WTC11 (cell line): ENCODE data around the gene CTNND1. TPM values are rescaled to one million over a fixed set of nuclear protein-coding genes. Genes with fewer than 3 reads are reported as not detected.
"Not testable (repeated sequence)": the region's sequence is repeated elsewhere in the genome, so short reads cannot be mapped to it uniquely, and the experiment has no call there.

ENCODE experiments used
- ATAC-seq: fragments of 200-7000 bp; cut with Tn5 transposase; 2 replicates; pipeline ENCODE4 v1.10.0; 2021; ENCODE audit warnings: mild to moderate bottlenecking, moderate library complexity
- CTCF ChIA-PET: fragments of 300-600 bp; sonication (Branson Sonifier 250); formaldehyde crosslinking; loops from one replicate; lab custom pipeline; 2021; ENCODE audit warnings: antibody characterized with exemption; lab: Charles Lee
- POLR2A ChIA-PET: fragments of 350-600 bp; sonication (Branson Sonifier 250); formaldehyde crosslinking; loops from one replicate; lab custom pipeline; 2021; ENCODE audit warnings: antibody characterized with exemption; lab: Charles Lee
- DNase-seq: peaks from one replicate; pipeline ENCODE4 v3.0.0; 2021; ENCODE audit warnings: low spot score
- H3K27ac Mint-ChIP-seq: 2 replicates; pipeline ENCODE4 v1.8.0; 2021; ENCODE audit warnings: mixed read lengths
- H3K27me3 Mint-ChIP-seq: 2 replicates; pipeline ENCODE4 v1.8.0; 2021; ENCODE audit warnings: low read depth, mild to moderate bottlenecking, moderate library complexity, mixed read lengths
- H3K36me3 Mint-ChIP-seq: 2 replicates; pipeline ENCODE4 v1.8.0; 2021; ENCODE audit warnings: mixed read lengths
- H3K4me1 Mint-ChIP-seq: 2 replicates; pipeline ENCODE4 v1.8.0; 2022; ENCODE audit warnings: mixed read lengths
- H3K4me3 Mint-ChIP-seq: 2 replicates; pipeline ENCODE4 v1.8.0; 2021; ENCODE audit warnings: mild to moderate bottlenecking, moderate library complexity, mixed read lengths
- H3K9me3 Mint-ChIP-seq: 2 replicates; pipeline ENCODE4 v1.8.0; 2021; ENCODE audit warnings: mixed read lengths
- ELF4 ChIP-seq: sonication (generic); formaldehyde crosslinking; IDR thresholded peaks from 2 replicates; pipeline ENCODE4 v1.8.1; 2022; ENCODE audit warnings: low read depth, mild to moderate bottlenecking, moderate library complexity, missing genetic modification reagents
- ESRRA ChIP-seq: sonication (generic); formaldehyde crosslinking; IDR thresholded peaks from 2 replicates; pipeline ENCODE4 v1.8.1; 2022; ENCODE audit warnings: mild to moderate bottlenecking, missing genetic modification reagents, borderline replicate concordance
- GABPB1 ChIP-seq: sonication (generic); formaldehyde crosslinking; IDR thresholded peaks from 2 replicates; pipeline ENCODE4 v1.8.1; 2023; ENCODE audit warnings: mild to moderate bottlenecking, missing genetic modification reagents
- GTF2I ChIP-seq: fragments of 250-450 bp; sonication (Bioruptor Pico); conservative IDR thresholded peaks from 2 replicates; pipeline ENCODE4 v1.4.0; 2021; ENCODE audit warnings: mild to moderate bottlenecking
- NR2C2 ChIP-seq: sonication (generic); formaldehyde crosslinking; IDR thresholded peaks from 2 replicates; pipeline ENCODE4 v1.8.0; 2022; ENCODE audit warnings: mild to moderate bottlenecking, missing genetic modification reagents
- SOX15 ChIP-seq: fragments of 250-450 bp; sonication (Bioruptor Pico); IDR thresholded peaks from 2 replicates; pipeline ENCODE4 v1.9.0; 2021; ENCODE audit warnings: mild to moderate bottlenecking
- SP1 ChIP-seq: sonication (generic); formaldehyde crosslinking; conservative IDR thresholded peaks from 2 replicates; pipeline ENCODE4 v1.8.1; 2022; ENCODE audit warnings: missing genetic modification reagents
- ZNF232 ChIP-seq: sonication (generic); formaldehyde crosslinking; IDR thresholded peaks from 2 replicates; pipeline ENCODE4 v1.8.0; 2022; ENCODE audit warnings: mild to moderate bottlenecking, missing genetic modification reagents
- ZNF317 ChIP-seq: sonication (generic); formaldehyde crosslinking; IDR thresholded peaks from 2 replicates; pipeline ENCODE4 v1.8.1; 2023; ENCODE audit warnings: low read depth, mild to moderate bottlenecking, moderate library complexity, missing genetic modification reagents, borderline replicate concordance
- ZNF423 ChIP-seq: fragments of 250-450 bp; sonication (Bioruptor Pico); IDR thresholded peaks from 2 replicates; pipeline ENCODE4 v2.1.2; 2022; ENCODE audit warnings: mild to moderate bottlenecking, moderate library complexity
- total RNA-seq: library from RNA; stranded (reverse); gene quantifications from 3 replicates; pipeline ENCODE4 v1.2.3, GENCODE V29; 2021
- TF ChIP-seq, protein P1 (sequence below): fragments of 250-450 bp; sonication (Bioruptor Pico); IDR thresholded peaks from 2 replicates; pipeline ENCODE4 v1.9.0; 2021; ENCODE audit warnings: mild to moderate bottlenecking
- TF ChIP-seq, protein P2 (sequence below): fragments of 250-450 bp; sonication (Bioruptor Pico); conservative IDR thresholded peaks from 2 replicates; pipeline ENCODE4 v1.9.0; 2021; ENCODE audit warnings: mild to moderate bottlenecking
- TF ChIP-seq, protein P3 (sequence below): sonication (generic); formaldehyde crosslinking; conservative IDR thresholded peaks from 2 replicates; pipeline ENCODE4 v1.8.1; 2022; ENCODE audit warnings: mild to moderate bottlenecking, missing genetic modification reagents
- TF ChIP-seq, protein P4 (sequence below): sonication (generic); formaldehyde crosslinking; IDR thresholded peaks from 2 replicates; pipeline ENCODE4 v1.8.0; 2023; ENCODE audit warnings: missing genetic modification reagents
- TF ChIP-seq, protein P5 (sequence below): sonication (generic); formaldehyde crosslinking; IDR thresholded peaks from 2 replicates; pipeline ENCODE4 v1.8.0; 2022; ENCODE audit warnings: missing genetic modification reagents
- TF ChIP-seq, protein P6 (sequence below): fragments of 250-450 bp; sonication (Bioruptor Pico); IDR thresholded peaks from 2 replicates; pipeline ENCODE4 v2.1.2; 2022; ENCODE audit warnings: mild to moderate bottlenecking, moderate library complexity

Gene CTNND1
- total RNA-seq, 1 experiment from 2014 or later = 165 TPM

DNA sequence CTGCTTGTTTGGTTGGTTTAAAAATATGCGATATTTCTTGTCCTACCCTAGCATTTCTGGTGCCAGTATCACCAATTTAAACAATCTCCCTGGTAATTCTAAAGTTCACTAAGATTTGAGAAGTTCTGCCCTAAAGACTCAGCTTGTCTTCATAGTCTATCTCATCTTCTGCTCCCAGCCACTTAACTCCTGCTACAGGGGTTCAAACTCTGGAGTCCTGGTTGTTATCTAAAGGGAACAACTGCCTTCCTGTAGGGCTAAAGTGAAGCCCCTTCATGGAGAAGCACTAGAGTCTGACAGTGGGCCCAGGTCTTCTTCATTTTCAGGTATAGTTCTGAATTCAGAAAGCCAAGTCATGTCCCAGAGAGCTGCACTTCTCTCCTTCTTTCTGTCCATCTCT is 73.2 kb downstream of the CTNND1 start:
- ChIA-PET POLR2A (interaction anchor here (1.4 kb wide), 1 partner anchor 12 kb away, joined by 3 read pairs; no protein-coding TSS in a partner anchor), CTCF (no interaction called here)
- DNase-seq (no peak), ATAC-seq (no peak)
- peaks cover 3% of the 10 kb centered on the region; the same call in 1 of the 2 replicates for H3K27me3 Mint-ChIP-seq
- no peaks in the 10 kb centered on the region; the same call in 1 of the 2 replicates for H3K9me3 Mint-ChIP-seq
- peaks cover 6% of the 10 kb centered on the region for H3K4me1 Mint-ChIP-seq
- no peak for TF ChIP-seq ZNF232 (CRISPR knock-in tag)
- TF ChIP-seq, protein P1, sequence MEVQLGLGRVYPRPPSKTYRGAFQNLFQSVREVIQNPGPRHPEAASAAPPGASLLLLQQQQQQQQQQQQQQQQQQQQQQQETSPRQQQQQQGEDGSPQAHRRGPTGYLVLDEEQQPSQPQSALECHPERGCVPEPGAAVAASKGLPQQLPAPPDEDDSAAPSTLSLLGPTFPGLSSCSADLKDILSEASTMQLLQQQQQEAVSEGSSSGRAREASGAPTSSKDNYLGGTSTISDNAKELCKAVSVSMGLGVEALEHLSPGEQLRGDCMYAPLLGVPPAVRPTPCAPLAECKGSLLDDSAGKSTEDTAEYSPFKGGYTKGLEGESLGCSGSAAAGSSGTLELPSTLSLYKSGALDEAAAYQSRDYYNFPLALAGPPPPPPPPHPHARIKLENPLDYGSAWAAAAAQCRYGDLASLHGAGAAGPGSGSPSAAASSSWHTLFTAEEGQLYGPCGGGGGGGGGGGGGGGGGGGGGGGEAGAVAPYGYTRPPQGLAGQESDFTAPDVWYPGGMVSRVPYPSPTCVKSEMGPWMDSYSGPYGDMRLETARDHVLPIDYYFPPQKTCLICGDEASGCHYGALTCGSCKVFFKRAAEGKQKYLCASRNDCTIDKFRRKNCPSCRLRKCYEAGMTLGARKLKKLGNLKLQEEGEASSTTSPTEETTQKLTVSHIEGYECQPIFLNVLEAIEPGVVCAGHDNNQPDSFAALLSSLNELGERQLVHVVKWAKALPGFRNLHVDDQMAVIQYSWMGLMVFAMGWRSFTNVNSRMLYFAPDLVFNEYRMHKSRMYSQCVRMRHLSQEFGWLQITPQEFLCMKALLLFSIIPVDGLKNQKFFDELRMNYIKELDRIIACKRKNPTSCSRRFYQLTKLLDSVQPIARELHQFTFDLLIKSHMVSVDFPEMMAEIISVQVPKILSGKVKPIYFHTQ (CRISPR knock-in tag) = no peak
- TF ChIP-seq, protein P2, sequence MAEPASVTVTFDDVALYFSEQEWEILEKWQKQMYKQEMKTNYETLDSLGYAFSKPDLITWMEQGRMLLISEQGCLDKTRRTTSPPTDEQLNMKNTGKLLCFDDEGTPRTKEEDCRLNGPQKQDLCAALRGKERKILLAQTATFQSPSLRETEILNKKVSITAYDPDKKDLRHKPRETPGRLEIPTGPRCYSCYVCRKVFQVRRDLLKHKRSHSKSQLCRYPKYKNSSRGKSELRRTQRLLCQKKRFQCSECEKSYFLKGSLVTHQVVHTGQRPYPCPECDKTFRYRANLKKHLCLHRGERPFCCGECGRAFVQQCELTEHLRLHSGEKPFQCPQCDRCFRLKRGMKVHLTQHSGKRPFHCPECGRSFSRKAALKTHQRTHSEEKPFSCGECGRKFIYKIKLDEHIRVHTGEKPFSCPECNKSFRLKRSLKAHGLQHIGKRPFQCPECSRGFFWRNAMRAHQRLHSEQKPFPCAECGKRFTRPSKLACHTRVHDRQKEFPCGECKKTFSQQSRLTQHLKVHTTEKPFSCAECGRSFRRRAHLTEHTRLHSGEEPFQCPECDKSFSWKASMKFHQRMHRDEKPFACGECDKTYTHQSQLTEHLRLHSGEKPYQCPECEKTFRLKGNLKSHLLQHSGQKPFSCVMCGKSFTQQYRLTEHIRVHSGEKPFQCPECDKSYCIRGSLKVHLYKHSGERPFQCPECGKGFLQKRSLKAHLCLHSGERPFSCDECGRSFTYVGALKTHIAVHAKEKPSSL (CRISPR knock-in tag) = no peak
- TF ChIP-seq ELF4 (CRISPR knock-in tag) = no peak
- TF ChIP-seq, protein P3, sequence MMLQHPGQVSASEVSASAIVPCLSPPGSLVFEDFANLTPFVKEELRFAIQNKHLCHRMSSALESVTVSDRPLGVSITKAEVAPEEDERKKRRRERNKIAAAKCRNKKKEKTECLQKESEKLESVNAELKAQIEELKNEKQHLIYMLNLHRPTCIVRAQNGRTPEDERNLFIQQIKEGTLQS (CRISPR knock-in tag) = no peak
- TF ChIP-seq NR2C2 (CRISPR knock-in tag) = no peak
- TF ChIP-seq ESRRA = no peak
- TF ChIP-seq ZNF423 = no peak
- TF ChIP-seq, protein P4, sequence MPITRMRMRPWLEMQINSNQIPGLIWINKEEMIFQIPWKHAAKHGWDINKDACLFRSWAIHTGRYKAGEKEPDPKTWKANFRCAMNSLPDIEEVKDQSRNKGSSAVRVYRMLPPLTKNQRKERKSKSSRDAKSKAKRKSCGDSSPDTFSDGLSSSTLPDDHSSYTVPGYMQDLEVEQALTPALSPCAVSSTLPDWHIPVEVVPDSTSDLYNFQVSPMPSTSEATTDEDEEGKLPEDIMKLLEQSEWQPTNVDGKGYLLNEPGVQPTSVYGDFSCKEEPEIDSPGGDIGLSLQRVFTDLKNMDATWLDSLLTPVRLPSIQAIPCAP (CRISPR knock-in tag) = no peak
- TF ChIP-seq, protein P5, sequence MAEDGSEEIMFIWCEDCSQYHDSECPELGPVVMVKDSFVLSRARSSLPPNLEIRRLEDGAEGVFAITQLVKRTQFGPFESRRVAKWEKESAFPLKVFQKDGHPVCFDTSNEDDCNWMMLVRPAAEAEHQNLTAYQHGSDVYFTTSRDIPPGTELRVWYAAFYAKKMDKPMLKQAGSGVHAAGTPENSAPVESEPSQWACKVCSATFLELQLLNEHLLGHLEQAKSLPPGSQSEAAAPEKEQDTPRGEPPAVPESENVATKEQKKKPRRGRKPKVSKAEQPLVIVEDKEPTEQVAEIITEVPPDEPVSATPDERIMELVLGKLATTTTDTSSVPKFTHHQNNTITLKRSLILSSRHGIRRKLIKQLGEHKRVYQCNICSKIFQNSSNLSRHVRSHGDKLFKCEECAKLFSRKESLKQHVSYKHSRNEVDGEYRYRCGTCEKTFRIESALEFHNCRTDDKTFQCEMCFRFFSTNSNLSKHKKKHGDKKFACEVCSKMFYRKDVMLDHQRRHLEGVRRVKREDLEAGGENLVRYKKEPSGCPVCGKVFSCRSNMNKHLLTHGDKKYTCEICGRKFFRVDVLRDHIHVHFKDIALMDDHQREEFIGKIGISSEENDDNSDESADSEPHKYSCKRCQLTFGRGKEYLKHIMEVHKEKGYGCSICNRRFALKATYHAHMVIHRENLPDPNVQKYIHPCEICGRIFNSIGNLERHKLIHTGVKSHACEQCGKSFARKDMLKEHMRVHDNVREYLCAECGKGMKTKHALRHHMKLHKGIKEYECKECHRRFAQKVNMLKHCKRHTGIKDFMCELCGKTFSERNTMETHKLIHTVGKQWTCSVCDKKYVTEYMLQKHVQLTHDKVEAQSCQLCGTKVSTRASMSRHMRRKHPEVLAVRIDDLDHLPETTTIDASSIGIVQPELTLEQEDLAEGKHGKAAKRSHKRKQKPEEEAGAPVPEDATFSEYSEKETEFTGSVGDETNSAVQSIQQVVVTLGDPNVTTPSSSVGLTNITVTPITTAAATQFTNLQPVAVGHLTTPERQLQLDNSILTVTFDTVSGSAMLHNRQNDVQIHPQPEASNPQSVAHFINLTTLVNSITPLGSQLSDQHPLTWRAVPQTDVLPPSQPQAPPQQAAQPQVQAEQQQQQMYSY = no peak
- TF ChIP-seq GABPB1 (CRISPR knock-in tag) = no peak
- no peak for TF ChIP-seq SOX15
- no peak for TF ChIP-seq SP1 (CRISPR knock-in tag)
- TF ChIP-seq ZNF317 (CRISPR knock-in tag) = no peak
- TF ChIP-seq, protein P6, sequence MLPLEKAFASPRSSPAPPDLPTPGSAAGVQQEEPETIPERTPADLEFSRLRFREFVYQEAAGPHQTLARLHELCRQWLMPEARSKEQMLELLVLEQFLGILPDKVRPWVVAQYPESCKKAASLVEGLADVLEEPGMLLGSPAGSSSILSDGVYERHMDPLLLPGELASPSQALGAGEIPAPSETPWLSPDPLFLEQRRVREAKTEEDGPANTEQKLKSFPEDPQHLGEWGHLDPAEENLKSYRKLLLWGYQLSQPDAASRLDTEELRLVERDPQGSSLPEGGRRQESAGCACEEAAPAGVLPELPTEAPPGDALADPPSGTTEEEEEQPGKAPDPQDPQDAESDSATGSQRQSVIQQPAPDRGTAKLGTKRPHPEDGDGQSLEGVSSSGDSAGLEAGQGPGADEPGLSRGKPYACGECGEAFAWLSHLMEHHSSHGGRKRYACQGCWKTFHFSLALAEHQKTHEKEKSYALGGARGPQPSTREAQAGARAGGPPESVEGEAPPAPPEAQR (CRISPR knock-in tag) = no peak
- no peak overlapping the region for H3K27ac Mint-ChIP-seq
- H3K36me3 Mint-ChIP-seq = no peaks in the 10 kb centered on the region
- no peak overlapping the region for H3K4me3 Mint-ChIP-seq

DNA sequence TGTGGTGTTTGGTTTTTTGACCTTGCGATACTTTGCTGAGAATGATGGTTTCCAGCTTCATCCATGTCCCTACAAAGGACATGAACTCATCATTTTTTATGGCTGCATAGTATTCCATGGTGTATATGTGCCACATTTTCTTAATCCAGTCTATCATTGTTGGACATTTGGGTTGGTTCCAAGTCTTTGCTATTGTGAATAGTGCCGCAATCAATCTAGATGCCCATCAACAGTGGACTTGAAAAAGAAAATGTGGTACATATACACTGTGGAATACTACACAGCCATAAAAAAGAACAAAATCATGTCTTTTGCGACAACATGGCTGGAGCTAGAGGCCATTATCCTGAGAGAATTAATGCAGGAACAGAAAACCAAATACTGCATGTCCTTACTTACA is 77.0 kb downstream of the CTNND1 start:
- TF ChIP-seq GTF2I (CRISPR knock-in tag) = peak; percentile 81
- H3K4me1 Mint-ChIP-seq, H3K27me3 Mint-ChIP-seq, H3K4me3 Mint-ChIP-seq, H3K27ac Mint-ChIP-seq, ATAC-seq, POLR2A ChIA-PET, CTCF ChIA-PET, H3K9me3 Mint-ChIP-seq, H3K36me3 Mint-ChIP-seq, DNase-seq: not testable (repeated sequence)
